H9 (cell line): ENCODE measurements around the gene MYBPC2. TPM values are rescaled to one million over a fixed set of nuclear protein-coding genes. Genes with fewer than 3 reads are reported as not detected.

Experiments
- DNase-seq: peaks from one replicate; pipeline ENCODE4 v3.0.0-alpha.2; 2017
- H2AFZ ChIP-seq: one replicate; pipeline ENCODE4 v1.6.1; 2013; ENCODE audit warnings: mild to moderate bottlenecking, low read length, control low read depth, moderate library complexity
- H2AK5ac ChIP-seq: 2 replicates; pipeline ENCODE4 v1.6.1; 2013; ENCODE audit warnings: low read length, control low read depth, mixed read lengths; ENCODE audit not compliant: insufficient read length
- H2BK120ac ChIP-seq: one replicate; pipeline ENCODE4 v1.6.1; 2013; ENCODE audit warnings: low read depth, mild to moderate bottlenecking, low read length, control low read depth, inconsistent platforms; ENCODE audit not compliant: poor library complexity, severe bottlenecking
- H2BK12ac ChIP-seq: 2 replicates; pipeline ENCODE4 v1.6.1; 2013; ENCODE audit warnings: low read length, control low read depth, mixed read lengths, low read depth; ENCODE audit not compliant: insufficient read length
- H2BK15ac ChIP-seq: 2 replicates; pipeline ENCODE4 v1.6.1; 2013; ENCODE audit warnings: low read depth, low read length, control low read depth
- H2BK20ac ChIP-seq: one replicate; pipeline ENCODE4 v1.6.1; 2013; ENCODE audit warnings: low read depth, mild to moderate bottlenecking, low read length, control low read depth, inconsistent platforms; ENCODE audit not compliant: poor library complexity, severe bottlenecking
- H2BK5ac ChIP-seq: 2 replicates; pipeline ENCODE4 v1.6.1; 2013; ENCODE audit warnings: low read length, control low read depth, mixed read lengths; ENCODE audit not compliant: insufficient read length
- H3K14ac ChIP-seq: 2 replicates; pipeline ENCODE4 v1.6.1; 2013; ENCODE audit warnings: low read length, control low read depth; ENCODE audit not compliant: insufficient read depth
- H3K18ac ChIP-seq: 2 replicates; pipeline ENCODE4 v1.6.1; 2013; ENCODE audit warnings: low read depth, mild to moderate bottlenecking, mixed read lengths, low read length, control low read depth; ENCODE audit not compliant: insufficient read length
- H3K23ac ChIP-seq: 2 replicates; pipeline ENCODE4 v1.6.1; 2013; ENCODE audit warnings: low read length, control low read depth, mixed read lengths, low read depth; ENCODE audit not compliant: insufficient read length
- H3K23me2 ChIP-seq: 2 replicates; pipeline ENCODE4 v1.6.1; 2013; ENCODE audit warnings: low read depth, mild to moderate bottlenecking, mixed read lengths, low read length, control low read depth; ENCODE audit not compliant: insufficient read length, poor library complexity, severe bottlenecking
- H3K27ac ChIP-seq: 2 replicates; pipeline ENCODE4 v1.5.1; 2013; ENCODE audit warnings: low read length, control low read depth, mixed read lengths, low read depth; ENCODE audit not compliant: insufficient read length
- H3K27me3 ChIP-seq: 2 replicates; pipeline ENCODE4 v1.6.1; 2013; ENCODE audit warnings: low read length, control low read depth, inconsistent platforms; ENCODE audit not compliant: insufficient read depth
- H3K4ac ChIP-seq: 2 replicates; pipeline ENCODE4 v1.6.1; 2013; ENCODE audit warnings: low read depth, mild to moderate bottlenecking, control low read depth, inconsistent platforms, low read length, moderate library complexity
- H3K4me1 ChIP-seq: 2 replicates; pipeline ENCODE4 v1.6.1; 2013; ENCODE audit warnings: low read length, control low read depth, inconsistent platforms; ENCODE audit not compliant: insufficient read depth
- H3K4me2 ChIP-seq: 2 replicates; pipeline ENCODE4 v1.6.1; 2013; ENCODE audit warnings: low read length, control low read depth, mixed read lengths; ENCODE audit not compliant: insufficient read length, insufficient read depth
- H3K56ac ChIP-seq: 2 replicates; pipeline ENCODE4 v1.6.1; 2013; ENCODE audit warnings: low read depth, mild to moderate bottlenecking, mixed read lengths, low read length, control low read depth; ENCODE audit not compliant: insufficient read length
- H3K79me1 ChIP-seq: 2 replicates; pipeline ENCODE4 v1.6.1; 2013; ENCODE audit warnings: low read depth, mild to moderate bottlenecking, moderate library complexity, low read length, control low read depth, inconsistent platforms; ENCODE audit not compliant: insufficient read depth, poor library complexity, severe bottlenecking
- H3K79me2 ChIP-seq: 2 replicates; pipeline ENCODE4 v1.6.1; 2013; ENCODE audit warnings: low read length, control low read depth, inconsistent platforms; ENCODE audit not compliant: insufficient read depth
- H3K9ac ChIP-seq: 2 replicates; pipeline ENCODE4 v1.6.1; 2013; ENCODE audit warnings: low read length, control low read depth, mixed read lengths; ENCODE audit not compliant: insufficient read length; ENCODE audit errors: extremely low read depth
- H3K9me3 ChIP-seq: one replicate; pipeline ENCODE4 v1.6.1; 2013; ENCODE audit warnings: low read depth, low read length, inconsistent platforms; ENCODE audit not compliant: control insufficient read depth
- H3T11ph ChIP-seq: one replicate; pipeline ENCODE4 v1.6.1; 2013; ENCODE audit warnings: mild to moderate bottlenecking, low read length, control low read depth, inconsistent platforms
- H4K20me1 ChIP-seq: one replicate; pipeline ENCODE4 v1.6.1; 2013; ENCODE audit not compliant: control insufficient read depth, insufficient read length, insufficient read depth
- H4K5ac ChIP-seq: 2 replicates; pipeline ENCODE4 v1.6.1; 2013; ENCODE audit warnings: low read depth, mild to moderate bottlenecking, mixed read lengths, low read length, control low read depth; ENCODE audit not compliant: insufficient read length
- H4K8ac ChIP-seq: replicated peaks from 2 replicates; pipeline ENCODE4 v1.6.1; 2013; ENCODE audit warnings: low read length, control low read depth, mixed read lengths, low read depth; ENCODE audit not compliant: insufficient read length
- H4K91ac ChIP-seq: 2 replicates; pipeline ENCODE4 v1.6.1; 2013; ENCODE audit warnings: low read depth, mild to moderate bottlenecking, moderate library complexity, mixed read lengths, low read length, control low read depth; ENCODE audit not compliant: insufficient read length
- H3K27ac Mint-ChIP-seq, 3 experiments: 2 replicates in 2 of 3; 3 replicates in 1 of 3; pipeline ENCODE4 v1.8.0; 2020 to 2021; ENCODE audit warnings: mixed read lengths in 3 of 3, mild to moderate bottlenecking in 1 of 3, moderate library complexity in 1 of 3
- H3K27me3 Mint-ChIP-seq: 2 replicates; pipeline ENCODE4 v1.8.0; 2021; ENCODE audit warnings: low read depth, mild to moderate bottlenecking, moderate library complexity, mixed read lengths
- H3K36me3 Mint-ChIP-seq, 3 experiments: 2 replicates in 2 of 3; 3 replicates in 1 of 3; pipeline ENCODE4 v1.8.0; 2020 to 2021; ENCODE audit warnings: low read depth in 3 of 3, mixed read lengths in 3 of 3; ENCODE audit not compliant: insufficient read depth in 1 of 3
- H3K4me1 Mint-ChIP-seq, 2 experiments: 2 replicates each; pipeline ENCODE4 v1.8.0; 2020; ENCODE audit warnings: mixed read lengths in 2 of 2
- H3K4me3 Mint-ChIP-seq, 2 experiments: 2 replicates in 1 of 2; 3 replicates in 1 of 2; pipeline ENCODE4 v1.8.0; 2020 to 2021; ENCODE audit warnings: mild to moderate bottlenecking in 2 of 2, mixed read lengths in 2 of 2, moderate library complexity in 1 of 2
- H3K9me3 Mint-ChIP-seq, 2 experiments: 2 replicates in 1 of 2; 3 replicates in 1 of 2; pipeline ENCODE4 v1.8.0; 2020; ENCODE audit warnings: mild to moderate bottlenecking in 2 of 2, mixed read lengths in 2 of 2, moderate library complexity in 1 of 2
- WGBS: extraction: QIAGEN DNeasy Blood & Tissue Kit; methylation state at CpG from one replicate; pipeline ENCODE4 v1.1.7; 2013; ENCODE audit warnings: missing lambda C conversion rate, low lambda C conversion rate, mixed read lengths; ENCODE audit not compliant: insufficient read length; ENCODE audit errors: extremely low coverage; 5-methylcytosine and 5-hydroxymethylcytosine counted together
- total RNA-seq: library from RNA; stranded (reverse); gene quantifications from 2 replicates; pipeline ENCODE4 v1.2.1, GENCODE V29; 2021
- TF ChIP-seq, protein P1 (sequence below): fragments of 200-600 bp; sonication (generic); conservative IDR thresholded peaks from 3 replicates; pipeline ENCODE4 v1.8.0; 2021; ENCODE audit warnings: antibody characterized with exemption, mild to moderate bottlenecking

Gene MYBPC2
- total RNA-seq, 1 experiment from 2014 or later, result 4.9 TPM

DNA sequence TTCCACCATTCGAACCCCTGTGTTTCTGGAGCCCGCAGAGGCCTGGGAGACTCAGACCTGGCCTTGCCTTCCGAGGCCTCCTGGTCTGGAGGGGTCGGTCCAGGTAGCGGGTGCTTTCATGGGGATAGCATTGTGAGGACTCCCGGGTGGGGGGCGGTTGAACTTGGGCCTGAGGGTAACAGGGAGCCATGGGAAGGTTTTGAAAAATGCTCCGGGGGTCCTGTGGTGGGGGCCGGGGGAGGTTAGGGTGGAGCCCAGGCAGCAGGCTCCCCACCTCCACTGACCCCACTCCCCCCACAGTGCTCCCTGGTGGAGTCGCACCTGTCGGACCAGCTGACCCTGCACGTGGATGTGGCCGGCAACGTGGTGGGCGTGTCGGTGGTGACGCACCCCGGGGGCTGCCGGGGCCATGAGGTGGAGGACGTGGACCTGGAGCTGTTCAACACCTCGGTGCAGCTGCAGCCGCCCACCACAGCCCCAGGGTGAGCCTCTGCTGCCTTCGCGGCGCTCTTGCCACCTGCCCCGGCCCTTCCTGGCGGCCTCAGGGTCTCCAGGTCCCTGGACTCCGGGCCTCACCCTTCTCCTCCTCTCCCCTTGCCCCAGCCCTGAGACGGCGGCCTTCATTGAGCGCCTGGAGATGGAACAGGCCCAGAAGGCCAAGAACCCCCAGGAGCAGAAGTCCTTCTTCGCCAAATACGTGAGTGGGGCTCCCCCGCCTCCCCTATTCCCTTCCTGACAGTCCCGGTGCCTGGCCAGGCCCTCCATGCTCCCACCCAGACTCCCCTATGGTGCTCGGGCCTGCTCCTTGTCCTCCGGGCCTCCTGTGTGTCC lies 47.8 kb downstream of the MYBPC2 start:
- Mint-ChIP-seq H3K4me1 (peaks cover 8 to 18% of the 10 kb centered on the region in 2 experiments), H3K4me3 (no peak overlapping the region), H3K27me3 (peaks cover 9% of the 10 kb centered on the region), H3K9me3 (peaks cover 20 to 32% of the 10 kb centered on the region in 2 experiments), H3K36me3 (peaks cover 52 to 66% (median 64%) of the 10 kb centered on the region in 3 experiments), H3K27ac (no peak overlapping the region)
- no peak overlapping the region for H4K5ac ChIP-seq
- H3K4me1 ChIP-seq, result peaks cover 4% of the 10 kb centered on the region; the same call in 1 of the 2 replicates
- TF ChIP-seq, protein P1, sequence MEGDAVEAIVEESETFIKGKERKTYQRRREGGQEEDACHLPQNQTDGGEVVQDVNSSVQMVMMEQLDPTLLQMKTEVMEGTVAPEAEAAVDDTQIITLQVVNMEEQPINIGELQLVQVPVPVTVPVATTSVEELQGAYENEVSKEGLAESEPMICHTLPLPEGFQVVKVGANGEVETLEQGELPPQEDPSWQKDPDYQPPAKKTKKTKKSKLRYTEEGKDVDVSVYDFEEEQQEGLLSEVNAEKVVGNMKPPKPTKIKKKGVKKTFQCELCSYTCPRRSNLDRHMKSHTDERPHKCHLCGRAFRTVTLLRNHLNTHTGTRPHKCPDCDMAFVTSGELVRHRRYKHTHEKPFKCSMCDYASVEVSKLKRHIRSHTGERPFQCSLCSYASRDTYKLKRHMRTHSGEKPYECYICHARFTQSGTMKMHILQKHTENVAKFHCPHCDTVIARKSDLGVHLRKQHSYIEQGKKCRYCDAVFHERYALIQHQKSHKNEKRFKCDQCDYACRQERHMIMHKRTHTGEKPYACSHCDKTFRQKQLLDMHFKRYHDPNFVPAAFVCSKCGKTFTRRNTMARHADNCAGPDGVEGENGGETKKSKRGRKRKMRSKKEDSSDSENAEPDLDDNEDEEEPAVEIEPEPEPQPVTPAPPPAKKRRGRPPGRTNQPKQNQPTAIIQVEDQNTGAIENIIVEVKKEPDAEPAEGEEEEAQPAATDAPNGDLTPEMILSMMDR, result no peak
- H3K9ac ChIP-seq, result no peak overlapping the region
- H3K4me2 ChIP-seq, result no peak overlapping the region
- peaks cover 7% of the 10 kb centered on the region for H3K9me3 ChIP-seq
- no peak overlapping the region for H2BK5ac ChIP-seq
- H3K79me2 ChIP-seq, result peaks cover 5% of the 10 kb centered on the region; the same call in 1 of the 2 replicates
- no peak overlapping the region for H2AFZ ChIP-seq
- H3T11ph ChIP-seq, result no peak overlapping the region
- no peak overlapping the region for H2BK12ac ChIP-seq
- H3K23me2 ChIP-seq, result no peaks in the 10 kb centered on the region
- no peak overlapping the region for H2BK20ac ChIP-seq
- no CpG with 5 or more reads among the region's 37 CpGs for WGBS
- DNase-seq, result no peak
- H2BK120ac ChIP-seq, result no peak overlapping the region
- H4K20me1 ChIP-seq, result no peaks in the 10 kb centered on the region
- H2BK15ac ChIP-seq, result no peak overlapping the region
- H4K91ac ChIP-seq, result no peak overlapping the region
- no peaks in the 10 kb centered on the region for H3K27me3 ChIP-seq
- no peak overlapping the region for H2AK5ac ChIP-seq
- H3K56ac ChIP-seq, result no peak overlapping the region
- no peak overlapping the region for H3K4ac ChIP-seq
- H3K27ac ChIP-seq, result no peak overlapping the region
- H3K14ac ChIP-seq, result no peak overlapping the region
- H3K23ac ChIP-seq, result no peak overlapping the region
- peaks cover 9% of the 10 kb centered on the region for H3K79me1 ChIP-seq
- H4K8ac ChIP-seq, result no peak overlapping the region
- no peak overlapping the region for H3K18ac ChIP-seq
